ENCODE results near the gene HRH2.

GRCh38 chr5:175621971-175622370 lies 35.9 kb upstream of the HRH2 start:
- TF ChIP-seq POLR2A (IDR thresholded peaks at IDR 0.05; ENCODE audit: low read depth, low read length) (no peak), POLR2AphosphoS5 (IDR thresholded peaks at IDR 0.05; ENCODE audit: low read depth, low read length) (no peak), TAF1 (IDR thresholded peaks at IDR 0.05; ENCODE audit: low read depth, low read length) (no peak)
